ENCODE measurements around the gene ARID4B.

GRCh38 chr1:235139315-235139714, 188.7 kb downstream of the ARID4B start:
- TF ChIP-seq CTCF (IDR thresholded peaks at IDR 0.05) (no peak), POLR2A (IDR thresholded peaks at IDR 0.05) (no peak)
